OCI-LY1 (cell line): ENCODE results near the gene SEMA4A.
"Not testable (repeated sequence)": the region's sequence is repeated elsewhere in the genome, so short reads cannot be mapped to it uniquely, and the experiment has no call there.

Experiments used
- H2AFZ ChIP-seq: fragments of 200-600 bp; sonication (generic), shearing (Covaris generic); 2 replicates; pipeline ENCODE4 v1.6.0; 2014; ENCODE audit warnings: antibody characterized with exemption, mild to moderate bottlenecking, low read length
- H3F3A ChIP-seq: fragments of 200-600 bp; sonication (generic), shearing (Covaris generic); 2 replicates; pipeline ENCODE4 v1.6.0; 2014; ENCODE audit warnings: mild to moderate bottlenecking, antibody characterized with exemption, low read length, moderate library complexity; ENCODE audit not compliant: insufficient read depth
- H3K27ac ChIP-seq: fragments of 200-600 bp; sonication (generic); 2 replicates; pipeline ENCODE4 v1.5.1; 2014; ENCODE audit warnings: low read length, mixed run types, mild to moderate bottlenecking, low read depth; ENCODE audit not compliant: poor library complexity, severe bottlenecking
- H3K27me3 ChIP-seq: fragments of 200-600 bp; sonication (generic); 2 replicates; pipeline ENCODE4 v1.6.0; 2014; ENCODE audit warnings: antibody characterized with exemption, mild to moderate bottlenecking, low read length, moderate library complexity; ENCODE audit not compliant: insufficient read depth
- H3K36me3 ChIP-seq: fragments of 200-600 bp; sonication (generic); 2 replicates; pipeline ENCODE4 v1.6.1; 2014; ENCODE audit warnings: mild to moderate bottlenecking, antibody characterized with exemption, low read length, moderate library complexity, mixed read lengths; ENCODE audit not compliant: insufficient read depth
- H3K4me1 ChIP-seq: fragments of 200-600 bp; sonication (generic); 2 replicates; pipeline ENCODE4 v1.5.1; 2014; ENCODE audit warnings: mild to moderate bottlenecking, low read length, moderate library complexity; ENCODE audit not compliant: insufficient read depth, severe bottlenecking
- H3K4me2 ChIP-seq: fragments of 200-600 bp; sonication (generic), shearing (Covaris generic); 2 replicates; pipeline ENCODE4 v1.6.1; 2014; ENCODE audit warnings: low read length
- H3K4me3 ChIP-seq: fragments of 200-600 bp; sonication (generic); 2 replicates; pipeline ENCODE4 v1.5.1; 2014; ENCODE audit warnings: low read length, low read depth, mild to moderate bottlenecking, mixed read lengths; ENCODE audit not compliant: poor library complexity, severe bottlenecking
- H3K79me2 ChIP-seq: fragments of 200-600 bp; shearing (Covaris generic); 2 replicates; pipeline ENCODE4 v1.6.1; 2016; ENCODE audit warnings: mixed run types, low read length, mixed read lengths; ENCODE audit not compliant: insufficient read depth
- H3K9ac ChIP-seq: fragments of 200-600 bp; sonication (generic), shearing (Covaris generic); 2 replicates; pipeline ENCODE4 v1.6.1; 2014; ENCODE audit warnings: mild to moderate bottlenecking, low read length, mixed read lengths
- H3K9me2 ChIP-seq: fragments of 200-600 bp; sonication (generic), shearing (Covaris generic); 2 replicates; pipeline ENCODE4 v1.6.1; 2014; ENCODE audit warnings: low read depth, mild to moderate bottlenecking, low read length, mixed read lengths
- H3K9me3 ChIP-seq: fragments of 200-600 bp; shearing (Covaris generic); 2 replicates; pipeline ENCODE4 v1.6.1; 2014; ENCODE audit warnings: low read length, mixed read lengths
- H4K20me1 ChIP-seq: fragments of 200-600 bp; sonication (generic), shearing (Covaris generic); 2 replicates; pipeline ENCODE4 v1.6.0; 2016; ENCODE audit warnings: mild to moderate bottlenecking, low read length; ENCODE audit not compliant: insufficient read depth
- EZH2 ChIP-seq: fragments of 200-600 bp; sonication (generic), shearing (Covaris generic); IDR thresholded peaks from 2 replicates; pipeline ENCODE4 v1.8.0; 2017; ENCODE audit warnings: borderline replicate concordance, mixed run types, mild to moderate bottlenecking, antibody characterized with exemption, low read length, moderate library complexity, mixed read lengths
- TF ChIP-seq, protein P1 (sequence below): fragments of 200-600 bp; sonication (generic), shearing (Covaris generic); IDR thresholded peaks from 2 replicates; pipeline ENCODE4 v1.5.1; 2017; ENCODE audit warnings: mild to moderate bottlenecking, antibody characterized with exemption, low read length, moderate library complexity, mixed read lengths

The SEMA4A gene

DNA sequence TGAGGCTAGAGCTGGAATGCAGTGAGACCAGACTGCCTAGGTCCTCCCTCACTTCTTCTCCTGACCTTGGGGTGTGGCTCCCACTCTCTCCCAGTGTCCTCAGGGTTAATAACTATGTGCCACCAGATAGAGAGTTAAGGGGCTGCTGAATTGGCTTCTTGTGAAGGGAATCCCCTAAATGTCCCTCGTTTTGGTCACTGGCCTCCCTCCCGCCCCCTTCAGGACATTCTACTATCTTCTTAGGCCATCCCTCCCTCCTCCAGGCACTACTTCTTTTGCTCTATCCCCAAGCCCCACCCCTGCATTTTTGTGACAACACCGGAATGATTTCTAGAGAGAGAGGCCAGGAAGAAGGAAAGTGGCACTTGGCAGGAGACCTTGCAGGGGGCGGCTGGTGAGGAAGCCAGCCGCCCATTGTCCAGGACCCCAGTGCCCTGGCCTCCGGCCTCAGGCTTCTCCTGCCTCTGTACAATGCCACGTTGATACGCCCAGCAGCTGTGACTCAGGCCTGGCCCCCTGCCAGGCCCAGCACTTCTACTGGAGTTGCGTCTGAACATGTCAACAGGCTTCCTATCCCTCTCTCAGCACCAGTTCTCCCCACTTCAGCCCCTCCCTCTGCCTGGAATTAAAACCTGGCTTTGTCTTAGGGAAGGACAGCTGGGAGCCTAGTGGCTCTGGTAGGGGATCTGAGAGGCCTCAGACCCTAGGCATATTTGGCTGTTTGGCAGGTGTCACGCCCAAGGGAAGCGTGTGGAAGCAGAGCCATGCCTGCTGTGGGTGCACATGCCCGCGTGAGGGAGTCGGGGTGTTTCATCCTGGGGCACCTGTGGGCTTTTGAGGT, 29.8 kb upstream of the SEMA4A start:
- Histone ChIP-seq H3K27me3 (0 out of 2 replicates have a peak, but pooled peaks cover 4% of the 10 kb centered on the region), H3K4me3 (no peak overlapping the region), H3K4me2 (no peak overlapping the region), H3K79me2 (no peaks in the 10 kb centered on the region), H3K9me3 (no peaks in the 10 kb centered on the region), H3F3A (no peaks in the 10 kb centered on the region), H3K9me2 (no peaks in the 10 kb centered on the region), H3K27ac (no peak overlapping the region), H3K9ac (no peak overlapping the region), H2AFZ (no peak overlapping the region), H3K36me3 (no peaks in the 10 kb centered on the region), H4K20me1 (no peaks in the 10 kb centered on the region), H3K4me1 (peaks cover 13% of the 10 kb centered on the region)
- TF ChIP-seq EZH2 = no peak
- TF ChIP-seq, protein P1, sequence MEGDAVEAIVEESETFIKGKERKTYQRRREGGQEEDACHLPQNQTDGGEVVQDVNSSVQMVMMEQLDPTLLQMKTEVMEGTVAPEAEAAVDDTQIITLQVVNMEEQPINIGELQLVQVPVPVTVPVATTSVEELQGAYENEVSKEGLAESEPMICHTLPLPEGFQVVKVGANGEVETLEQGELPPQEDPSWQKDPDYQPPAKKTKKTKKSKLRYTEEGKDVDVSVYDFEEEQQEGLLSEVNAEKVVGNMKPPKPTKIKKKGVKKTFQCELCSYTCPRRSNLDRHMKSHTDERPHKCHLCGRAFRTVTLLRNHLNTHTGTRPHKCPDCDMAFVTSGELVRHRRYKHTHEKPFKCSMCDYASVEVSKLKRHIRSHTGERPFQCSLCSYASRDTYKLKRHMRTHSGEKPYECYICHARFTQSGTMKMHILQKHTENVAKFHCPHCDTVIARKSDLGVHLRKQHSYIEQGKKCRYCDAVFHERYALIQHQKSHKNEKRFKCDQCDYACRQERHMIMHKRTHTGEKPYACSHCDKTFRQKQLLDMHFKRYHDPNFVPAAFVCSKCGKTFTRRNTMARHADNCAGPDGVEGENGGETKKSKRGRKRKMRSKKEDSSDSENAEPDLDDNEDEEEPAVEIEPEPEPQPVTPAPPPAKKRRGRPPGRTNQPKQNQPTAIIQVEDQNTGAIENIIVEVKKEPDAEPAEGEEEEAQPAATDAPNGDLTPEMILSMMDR = no peak; the same call in 1 of the 2 replicates

DNA sequence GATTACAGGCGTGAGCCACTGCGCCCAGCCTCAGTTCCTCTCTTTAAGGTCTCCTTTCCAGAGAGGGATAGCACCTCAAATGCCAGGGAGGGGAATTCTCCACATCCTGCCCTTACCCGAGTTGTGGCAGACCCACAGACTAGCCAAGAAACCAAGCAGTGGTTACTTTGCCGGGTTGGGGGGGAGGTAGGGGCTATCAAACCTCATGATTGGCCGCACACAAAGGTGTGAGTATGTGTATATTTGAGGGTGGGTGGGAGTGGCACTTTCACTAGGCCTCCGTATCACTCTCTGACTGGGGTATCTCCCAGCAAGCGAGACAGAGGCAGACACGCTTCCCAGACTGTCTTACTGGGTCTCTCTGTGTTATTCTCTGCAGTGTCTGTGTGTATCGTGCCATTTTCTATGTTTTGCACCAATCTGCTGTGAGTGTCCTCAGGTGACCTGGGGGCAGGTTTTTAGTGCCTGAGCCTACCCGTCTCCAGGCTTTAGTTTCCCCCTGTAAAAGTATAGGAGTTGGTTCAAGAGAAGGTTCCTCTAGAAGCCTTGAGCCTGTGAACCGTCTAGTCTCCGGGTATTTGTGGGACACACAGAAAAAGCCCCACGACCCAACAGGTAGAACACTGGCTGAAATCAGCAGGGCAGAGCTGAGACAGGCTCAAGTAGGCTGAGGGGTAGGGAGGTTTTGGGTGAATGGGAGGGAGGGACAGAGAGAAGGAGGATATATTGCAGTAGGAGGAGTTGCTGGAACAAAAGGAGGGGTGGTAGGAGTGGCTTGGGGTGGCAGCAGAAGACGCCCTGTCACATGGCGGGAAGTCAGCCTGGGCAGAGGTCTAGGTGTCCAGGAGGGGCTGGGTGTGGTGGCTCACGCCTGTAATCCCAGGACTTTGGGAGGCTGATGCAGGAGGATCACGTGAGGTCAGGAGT, 28.6 kb upstream of the SEMA4A start:
- H3K9me2 ChIP-seq = no peaks in the 10 kb centered on the region
- H3K36me3 ChIP-seq = no peaks in the 10 kb centered on the region
- no peak overlapping the region for H2AFZ ChIP-seq
- H3K27ac ChIP-seq = no peak overlapping the region
- H3K9me3 ChIP-seq = no peaks in the 10 kb centered on the region
- no peaks in the 10 kb centered on the region for H3F3A ChIP-seq
- H3K4me3 ChIP-seq = no peak overlapping the region
- no peak overlapping the region for H3K4me2 ChIP-seq
- no peaks in the 10 kb centered on the region for H4K20me1 ChIP-seq
- H3K9ac ChIP-seq = no peak overlapping the region
- peaks cover 18% of the 10 kb centered on the region for H3K4me1 ChIP-seq
- no peaks in the 10 kb centered on the region for H3K79me2 ChIP-seq
- TF ChIP-seq, protein P1 = no peak
- TF ChIP-seq EZH2 = no peak
- H3K27me3 ChIP-seq = 0 out of 2 replicates have a peak, but pooled peaks cover 4% of the 10 kb centered on the region

DNA sequence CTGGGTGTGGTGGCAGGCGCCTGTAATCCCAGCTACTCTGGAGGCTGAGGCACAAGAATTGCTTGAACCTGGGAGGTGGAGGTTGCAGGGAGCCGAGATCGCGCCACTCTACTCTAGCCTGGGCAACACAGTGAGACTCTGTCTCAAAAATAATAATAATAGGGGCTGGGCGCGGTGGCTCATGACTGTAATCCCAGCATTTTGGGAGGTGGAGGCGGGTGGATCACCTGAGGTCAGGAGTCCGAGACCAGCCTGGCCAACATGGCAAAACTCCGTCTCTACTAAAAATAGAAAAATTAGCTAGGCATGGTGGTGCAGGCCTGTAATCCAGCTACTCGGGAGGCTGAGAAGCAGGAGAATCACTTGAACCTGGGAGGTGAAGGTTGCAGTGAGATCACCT, 27.8 kb upstream of the SEMA4A start:
- H3K4me1 ChIP-seq = peaks cover 18% of the 10 kb centered on the region
- not testable (repeated sequence) for H3K27me3 ChIP-seq, H3K27ac ChIP-seq, H3K9ac ChIP-seq, H3K9me2 ChIP-seq, H3K36me3 ChIP-seq, H3K79me2 ChIP-seq, H3K4me2 ChIP-seq, H3F3A ChIP-seq, H2AFZ ChIP-seq, H3K4me3 ChIP-seq, H4K20me1 ChIP-seq, H3K9me3 ChIP-seq
